ENCODE data around the gene NNMT.
"Not testable (repeated sequence)": the region's sequence is repeated elsewhere in the genome, so short reads cannot be mapped to it uniquely, and the experiment has no call there.

NNMT gene

GRCh38 chr11:114311946-114312345, 15.7 kb downstream of the NNMT start:
- no peak for ATAC-seq

GRCh38 chr11:114314096-114314495, 17.9 kb downstream of the NNMT start:
- no peak for ATAC-seq

- ATAC-seq, result peak; percentile 28 to 33
Observed at GRCh38 chr11:114315749-114316368, 19.7 kb downstream of the NNMT start.

GRCh38 chr11:114316980-114317786, 21.0 kb downstream of the NNMT start:
- ATAC-seq, result no peak

GRCh38 chr11:114317787-114318137, 21.6 kb downstream of the NNMT start:
- ATAC-seq, result no peak

GRCh38 chr11:114318361-114318760, 22.2 kb downstream of the NNMT start:
- ATAC-seq, result no peak

GRCh38 chr11:114319716-114320328, 23.6 kb downstream of the NNMT start:
- no peak for ATAC-seq

GRCh38 chr11:114321621-114322257, 25.5 kb downstream of the NNMT start:
- ATAC-seq, result no peak

- ATAC-seq, result no peak
Observed at GRCh38 chr11:114322934-114323333, 26.7 kb downstream of the NNMT start.

- no peak for ATAC-seq
Observed at GRCh38 chr11:114326151-114326550, 30.0 kb downstream of the NNMT start.

- no peak for ATAC-seq
Observed at GRCh38 chr11:114326776-114327175, 30.6 kb downstream of the NNMT start.

- no peak for ATAC-seq
Observed at GRCh38 chr11:114330373-114330772, 34.2 kb downstream of the NNMT start.

GRCh38 chr11:114340311-114341131, 44.3 kb downstream of the NNMT start:
- ATAC-seq, result peak; percentile 41 to 55

GRCh38 chr11:114341667-114342066, 45.5 kb downstream of the NNMT start:
- ATAC-seq, result not testable (repeated sequence)

GRCh38 chr11:114342476-114342875, 46.3 kb downstream of the NNMT start:
- no peak for ATAC-seq

GRCh38 chr11:114343020-114343419, 46.8 kb downstream of the NNMT start:
- no peak for ATAC-seq

- no peak for ATAC-seq
Observed at GRCh38 chr11:114343493-114343892, 47.3 kb downstream of the NNMT start.

- no peak for ATAC-seq
Observed at GRCh38 chr11:114344494-114344893, 48.3 kb downstream of the NNMT start.

GRCh38 chr11:114345575-114346222, 49.5 kb downstream of the NNMT start:
- ATAC-seq, result no peak

GRCh38 chr11:114346709-114347141, 50.5 kb downstream of the NNMT start:
- ATAC-seq, result peak; percentile 38 to 49

GRCh38 chr11:114348200-114349191, 52.3 kb downstream of the NNMT start:
- ATAC-seq, result peak in 1 of 2 donors; percentile 55
